Measurements from ENCODE around the gene UBXN1. TPM values are rescaled to one million over a fixed set of nuclear protein-coding genes. Genes with fewer than 3 reads are reported as not detected.
"Not testable (repeated sequence)": the region's sequence is repeated elsewhere in the genome, so short reads cannot be mapped to it uniquely, and the experiment has no call there.

The UBXN1 gene
- total RNA-seq, 4 donors from 2014 or later: 162 to 185 (median 174) TPM

GRCh38 chr11:62705880-62706849, 27.3 kb upstream of the UBXN1 start:
- H3K27ac ChIP-seq: peak overlapping the region; percentile 34 to 95 (median 92)
- H3K9me3 ChIP-seq: no peaks in the 10 kb centered on the region
- H3K36me3 ChIP-seq: peaks cover 0 to 27% of the 10 kb centered on the region in 2 donors
- H3K4me3 ChIP-seq: peak overlapping the region; percentile 40 to 62
- no peak for TF ChIP-seq CTCF (IDR thresholded peaks at IDR 0.05)
- no peak for TF ChIP-seq EP300 (IDR thresholded peaks at IDR 0.05)
- peak; percentile 55 for TF ChIP-seq POLR2AphosphoS5 (IDR thresholded peaks at IDR 0.05)
- TF ChIP-seq POLR2A (IDR thresholded peaks at IDR 0.05): peak; percentile 39 to 49
- H3K4me1 ChIP-seq: peaks cover 0 to 50% (median 29%) of the 10 kb centered on the region in 3 donors
- no peaks in the 10 kb centered on the region for H3K27me3 ChIP-seq
- 1% methylated on average over 9 to 12 of the region's 73 CpGs for WGBS, 2 donors (ENCODE audit: low coverage in 1 of 2)
- ATAC-seq: peak; percentile 88

DNA sequence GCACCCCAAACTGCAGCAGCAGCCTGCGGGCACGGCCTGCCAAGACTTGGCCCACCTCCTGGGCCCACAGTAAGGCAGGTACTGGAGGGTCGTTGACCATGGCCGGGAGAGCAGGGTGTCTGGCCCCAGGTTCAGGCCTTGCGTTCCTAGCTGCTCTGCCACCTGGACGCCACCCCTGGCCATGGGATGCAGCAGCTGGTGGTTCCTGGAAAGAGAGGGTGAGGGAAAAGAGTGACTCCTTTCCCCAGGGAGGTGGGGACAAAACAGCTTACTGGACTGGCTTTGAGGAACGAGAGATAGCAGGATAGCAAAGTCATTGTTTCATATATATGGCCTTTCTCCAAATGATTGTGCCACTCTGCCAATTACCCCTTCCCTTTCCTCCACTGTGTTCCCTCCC, 26.5 kb upstream of the UBXN1 start:
- no peak for ATAC-seq
- Histone ChIP-seq H3K4me3 (peak overlapping the region; percentile 40 to 62), H3K9me3 (no peaks in the 10 kb centered on the region), H3K27me3 (no peaks in the 10 kb centered on the region), H3K27ac (peak overlapping the region; percentile 31 to 95 (median 92)), H3K36me3 (peaks cover 0 to 27% of the 10 kb centered on the region in 2 donors), H3K4me1 (peaks cover 0 to 46% (median 26%) of the 10 kb centered on the region in 3 donors)
- 0% methylated on average over 1 of the region's 7 CpGs for WGBS, 2 donors (ENCODE audit: low coverage in 1 of 2)
- TF ChIP-seq CTCF (IDR thresholded peaks at IDR 0.05): no peak
- no peak for TF ChIP-seq POLR2A (IDR thresholded peaks at IDR 0.05)
- no peak for TF ChIP-seq EP300 (IDR thresholded peaks at IDR 0.05)
- no peak for TF ChIP-seq POLR2AphosphoS5 (IDR thresholded peaks at IDR 0.05)

- ATAC-seq: not testable (repeated sequence)
- H3K4me1 ChIP-seq: peaks cover 0 to 36% (median 20%) of the 10 kb centered on the region in 3 donors
- WGBS, 2 donors (ENCODE audit: low coverage in 1 of 2): 88% methylated on average over 4 of the region's 4 CpGs; no CpG with 5 or more reads in 1 of the 2 donors
These were observed 25.0 kb upstream of the UBXN1 start for GRCh38 chr11:62703921-62704320.

GRCh38 chr11:62702246-62702645, 23.4 kb upstream of the UBXN1 start:
- no peak for ATAC-seq
- TF ChIP-seq EP300 (IDR thresholded peaks at IDR 0.05) (no peak), POLR2AphosphoS5 (IDR thresholded peaks at IDR 0.05) (no peak), POLR2A (IDR thresholded peaks at IDR 0.05) (no peak), CTCF (IDR thresholded peaks at IDR 0.05) (no peak)
- no peak overlapping the region for H3K27ac ChIP-seq
- H3K9me3 ChIP-seq: no peaks in the 10 kb centered on the region
- 85 to 88% methylated on average over 7 of the region's 11 CpGs for WGBS, 2 donors (ENCODE audit: low coverage in 1 of 2)
- no peak overlapping the region for H3K4me3 ChIP-seq
- H3K4me1 ChIP-seq: peaks cover 0 to 19% (median 13%) of the 10 kb centered on the region in 3 donors
- no peaks in the 10 kb centered on the region for H3K27me3 ChIP-seq
- peaks cover 0 to 33% of the 10 kb centered on the region in 2 donors for H3K36me3 ChIP-seq

More at GRCh38 chr11:62703921-62704320, 25.0 kb upstream of the UBXN1 start:
- H3K36me3 ChIP-seq: peaks cover 0 to 29% of the 10 kb centered on the region in 2 donors
- H3K9me3 ChIP-seq, H3K4me3 ChIP-seq, H3K27me3 ChIP-seq, H3K27ac ChIP-seq: not testable (repeated sequence)

GRCh38 chr11:62694455-62695167, 15.7 kb upstream of the UBXN1 start:
- 38 to 44% methylated on average over 6 to 11 of the region's 14 CpGs for WGBS, 2 donors (ENCODE audit: low coverage in 1 of 2)
- Histone ChIP-seq H3K36me3 (peaks cover 0 to 51% of the 10 kb centered on the region in 2 donors), H3K4me3 (no peak overlapping the region), H3K4me1 (peaks cover 0 to 26% (median 8%) of the 10 kb centered on the region in 3 donors), H3K9me3 (no peaks in the 10 kb centered on the region), H3K27me3 (no peaks in the 10 kb centered on the region), H3K27ac (peak overlapping the region in 1 of 4 donors; percentile 24)
- no peak for TF ChIP-seq EP300 (IDR thresholded peaks at IDR 0.05)
- peak; percentile 54 for TF ChIP-seq POLR2AphosphoS5 (IDR thresholded peaks at IDR 0.05)
- TF ChIP-seq CTCF (IDR thresholded peaks at IDR 0.05): peak in 3 of 4 experiments; percentile 70 to 83 (median 72)
- TF ChIP-seq POLR2A (IDR thresholded peaks at IDR 0.05): no peak
- peak; percentile 81 for ATAC-seq

DNA sequence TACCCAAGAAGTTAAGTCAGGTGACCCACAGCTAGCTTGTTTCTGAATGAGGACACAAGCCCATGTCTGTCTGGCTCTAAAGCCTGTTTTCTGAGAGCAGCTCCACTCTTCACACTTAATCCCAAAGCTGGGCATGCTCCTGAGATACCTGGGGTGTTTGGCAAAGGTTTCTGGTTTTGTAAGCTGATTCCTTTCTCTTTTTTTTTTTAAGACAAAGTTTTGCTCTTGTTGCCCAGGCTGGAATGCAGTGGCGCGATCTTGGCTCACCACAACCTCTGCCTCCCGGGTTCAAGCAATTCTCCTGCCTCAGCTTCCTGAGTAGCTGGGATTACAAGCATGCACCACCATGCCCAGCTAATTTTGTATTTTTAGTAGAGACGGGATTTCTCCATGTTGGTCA, 14.8 kb upstream of the UBXN1 start:
- not testable (repeated sequence) for H3K4me3 ChIP-seq
- H3K4me1 ChIP-seq: peaks cover 0 to 29% (median 8%) of the 10 kb centered on the region in 3 donors
- 71 to 76% methylated on average over 1 to 4 of the region's 4 CpGs for WGBS, 2 donors (ENCODE audit: low coverage in 1 of 2)

More for the DNA sequence above, 14.8 kb upstream of the UBXN1 start:
- H3K9me3 ChIP-seq, ATAC-seq, H3K27me3 ChIP-seq, H3K27ac ChIP-seq: not testable (repeated sequence)
- peaks cover 0 to 51% of the 10 kb centered on the region in 2 donors for H3K36me3 ChIP-seq
